Nephron (organoid): ENCODE data around the gene FOXR1.

Experiments used
- H3K27ac Mint-ChIP-seq, 3 experiments: 2 replicates each; pipeline ENCODE4 v1.8.0; 2020; ENCODE audit warnings: mixed read lengths in 3 of 3, mild to moderate bottlenecking in 2 of 3, moderate library complexity in 1 of 3
- H3K27me3 Mint-ChIP-seq: 2 replicates; pipeline ENCODE4 v1.8.0; 2021; ENCODE audit warnings: low read depth, mild to moderate bottlenecking, moderate library complexity, mixed read lengths
- H3K36me3 Mint-ChIP-seq: 2 replicates; pipeline ENCODE4 v1.8.0; 2020; ENCODE audit warnings: low read depth, mixed read lengths
- H3K4me1 Mint-ChIP-seq: 2 replicates; pipeline ENCODE4 v1.8.0; 2020; ENCODE audit warnings: mixed read lengths
- H3K4me3 Mint-ChIP-seq, 3 experiments: 2 replicates each; pipeline ENCODE4 v1.8.0; 2020; ENCODE audit warnings: mild to moderate bottlenecking in 3 of 3, mixed read lengths in 3 of 3, moderate library complexity in 2 of 3
- H3K9me3 Mint-ChIP-seq: 2 replicates; pipeline ENCODE4 v1.8.0; 2020; ENCODE audit warnings: mixed read lengths
- CTCF ChIP-seq, 3 experiments: fragments of 200-600 bp; sonication (generic); IDR thresholded peaks; one replicate each; pipeline ENCODE4 v1.5.0; 2021; ENCODE audit warnings: antibody characterized with exemption in 3 of 3; ENCODE audit not compliant: unreplicated experiment in 3 of 3

Gene FOXR1

DNA sequence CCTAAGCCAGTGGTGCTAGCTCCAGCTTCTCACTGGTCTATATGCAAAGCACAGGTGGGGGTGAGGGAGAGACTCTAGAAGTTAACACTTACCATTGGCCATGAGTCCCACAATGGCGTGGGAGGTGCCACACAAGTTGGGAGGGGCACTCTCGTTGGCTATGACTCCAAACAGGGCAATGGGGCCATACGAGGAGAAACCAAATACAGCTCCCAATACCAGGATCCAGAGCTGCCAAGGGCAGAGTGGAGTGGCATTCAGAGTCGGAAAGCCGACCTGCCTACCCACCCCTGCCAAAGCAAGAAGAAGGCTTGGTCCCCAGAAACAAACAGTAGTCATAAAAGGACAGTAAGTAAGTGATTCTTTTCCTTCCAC lies 53.5 kb downstream of the FOXR1 start:
- Mint-ChIP-seq H3K27me3 (no peaks in the 10 kb centered on the region), H3K4me3 (peak overlapping the region; percentile 12 to 57 (median 29)), H3K36me3 (peaks cover 53% of the 10 kb centered on the region), H3K27ac (peak overlapping the region; percentile 7 to 95 (median 49)), H3K9me3 (no peaks in the 10 kb centered on the region), H3K4me1 (peaks cover 30% of the 10 kb centered on the region)
- no peak for TF ChIP-seq CTCF (IDR thresholded peaks at IDR 0.05; ENCODE audit: unreplicated experiment in 3 of 3)

DNA sequence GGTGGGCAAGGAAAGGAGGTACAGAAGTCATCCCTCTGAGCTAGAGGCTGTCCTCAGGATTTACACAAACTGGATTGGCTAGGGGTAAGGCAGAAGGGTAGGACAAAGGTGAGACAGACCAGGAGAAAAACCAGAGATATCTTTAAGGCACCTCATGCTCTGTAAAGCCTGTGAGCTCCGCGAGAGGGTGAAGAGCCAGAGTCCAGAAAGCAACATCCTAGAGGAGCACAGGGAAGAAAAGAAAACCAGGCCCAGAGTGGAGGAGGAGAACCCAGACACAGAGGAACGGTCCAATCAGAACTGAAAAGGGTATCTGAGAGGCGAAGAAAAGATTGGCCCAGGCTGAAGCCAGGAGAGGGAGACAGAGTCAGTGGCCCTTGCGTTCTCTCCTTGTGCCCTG lies 54.0 kb downstream of the FOXR1 start:
- Mint-ChIP-seq H3K27me3 (no peaks in the 10 kb centered on the region), H3K9me3 (no peaks in the 10 kb centered on the region), H3K36me3 (peaks cover 49% of the 10 kb centered on the region), H3K4me3 (peak overlapping the region in 2 of 3 experiments; percentile 12 to 57), H3K4me1 (peaks cover 28% of the 10 kb centered on the region), H3K27ac (peak overlapping the region; percentile 7 to 95 (median 49))
- no peak for TF ChIP-seq CTCF (IDR thresholded peaks at IDR 0.05; ENCODE audit: unreplicated experiment in 3 of 3)

GRCh38 chr11:119025978-119026766 lies 54.6 kb downstream of the FOXR1 start:
- TF ChIP-seq CTCF (IDR thresholded peaks at IDR 0.05; ENCODE audit: unreplicated experiment in 3 of 3): no peak
- Mint-ChIP-seq H3K27ac (peak overlapping the region in 2 of 3 experiments; percentile 92 to 95), H3K4me3 (peak overlapping the region in 2 of 3 experiments; percentile 12 to 23), H3K36me3 (peaks cover 49% of the 10 kb centered on the region), H3K9me3 (no peaks in the 10 kb centered on the region), H3K4me1 (peaks cover 28% of the 10 kb centered on the region), H3K27me3 (no peaks in the 10 kb centered on the region)

GRCh38 chr11:119026970-119027369 lies 55.4 kb downstream of the FOXR1 start:
- peak overlapping the region; percentile 71 to 79 (median 75) for H3K4me3 Mint-ChIP-seq
- H3K4me1 Mint-ChIP-seq: peaks cover 24% of the 10 kb centered on the region
- no peak for TF ChIP-seq CTCF (IDR thresholded peaks at IDR 0.05; ENCODE audit: unreplicated experiment in 3 of 3)
- peak overlapping the region; percentile 42 to 95 (median 92) for H3K27ac Mint-ChIP-seq
- H3K36me3 Mint-ChIP-seq: peaks cover 41% of the 10 kb centered on the region
- H3K27me3 Mint-ChIP-seq: no peaks in the 10 kb centered on the region
- H3K9me3 Mint-ChIP-seq: no peaks in the 10 kb centered on the region

DNA sequence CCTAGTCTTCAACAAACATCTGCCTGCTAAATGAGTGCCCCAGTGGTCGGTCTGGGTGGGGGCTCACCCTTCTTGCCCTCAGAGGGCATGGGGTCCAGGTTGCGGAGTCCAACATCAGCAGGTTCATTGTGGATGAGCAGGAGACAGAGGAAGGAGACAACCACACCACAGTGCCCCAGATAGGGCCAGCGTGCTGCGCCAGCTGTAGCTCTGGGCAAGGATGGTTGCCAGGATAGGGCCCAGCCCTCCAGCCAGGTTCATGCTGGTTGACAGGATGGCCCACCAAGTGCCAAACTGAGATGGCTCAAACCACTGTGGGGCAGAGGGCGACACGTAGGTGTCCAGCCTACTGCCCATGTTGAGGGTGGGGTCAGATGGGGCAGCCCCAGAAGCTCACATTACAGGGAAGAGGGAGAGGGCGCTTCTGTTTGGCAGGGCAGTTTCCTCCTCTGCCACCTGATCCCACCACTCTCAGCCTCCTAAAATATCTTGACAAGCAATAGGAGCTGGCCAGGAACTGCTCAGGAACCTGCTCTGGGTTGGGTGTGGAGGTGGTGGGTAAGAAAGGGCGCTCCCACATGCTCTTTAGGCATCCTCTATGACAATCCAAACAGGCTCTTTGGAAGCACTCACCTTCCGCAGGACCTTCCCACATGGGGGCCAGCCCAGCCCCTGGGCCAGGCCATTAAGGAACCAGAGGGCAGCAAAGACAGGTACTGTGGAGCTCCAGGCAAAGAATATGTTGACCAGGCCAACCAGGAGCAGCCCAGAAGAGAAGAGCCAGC lies 56.2 kb downstream of the FOXR1 start:
- H3K9me3 Mint-ChIP-seq: no peaks in the 10 kb centered on the region
- peak overlapping the region; percentile 71 to 87 (median 84) for H3K4me3 Mint-ChIP-seq
- TF ChIP-seq CTCF (IDR thresholded peaks at IDR 0.05; ENCODE audit: unreplicated experiment in 3 of 3): no peak
- H3K36me3 Mint-ChIP-seq: peaks cover 41% of the 10 kb centered on the region
- H3K4me1 Mint-ChIP-seq: peaks cover 24% of the 10 kb centered on the region
- no peaks in the 10 kb centered on the region for H3K27me3 Mint-ChIP-seq
- H3K27ac Mint-ChIP-seq: peak overlapping the region; percentile 87 to 98 (median 92)
